Sigmoid colon (tissue), 7 donors: Measurements from ENCODE around the gene MMD. TPM values are rescaled to one million over a fixed set of nuclear protein-coding genes. Genes with fewer than 3 reads are reported as not detected.

Experiments
- DNase-seq: peaks from one replicate; pipeline ENCODE4 v3.0.0-alpha.2; 2019
- H3K27ac ChIP-seq, 4 donors: fragments of 200-600 bp; sonication (generic); one replicate each; pipeline ENCODE4 v1.5.1; 2016 to 2019; ENCODE audit warnings: mild to moderate bottlenecking in 1 of 4
- H3K27me3 ChIP-seq, 3 donors: fragments of 200-600 bp; sonication (generic); one replicate each; pipeline ENCODE4 v1.5.1; 2019; ENCODE audit warnings: mild to moderate bottlenecking in 1 of 3
- H3K36me3 ChIP-seq, 4 donors: fragments of 200-600 bp; sonication (generic); one replicate each; pipeline ENCODE4 v1.5.1; 2016 to 2019
- H3K4me1 ChIP-seq, 4 donors: fragments of 200-600 bp; sonication (generic); one replicate each; pipeline ENCODE4 v1.5.1; 2017 to 2019
- H3K4me3 ChIP-seq, 4 donors: fragments of 200-600 bp; sonication (generic); one replicate each; pipeline ENCODE4 v1.5.1; 2017 to 2019; ENCODE audit warnings: mild to moderate bottlenecking in 2 of 4, moderate library complexity in 1 of 4
- H3K9me3 ChIP-seq, 4 donors: fragments of 200-600 bp in 3 of 4; sonication (generic) in 3 of 4; one replicate each; pipeline versions ENCODE4 v1.5.1 to v1.6.1; 2013 to 2019
- EP300 ChIP-seq, 4 donors: sonication (generic); formaldehyde crosslinking; IDR thresholded peaks; one replicate each; pipeline ENCODE4 v1.6.1; 2017; ENCODE audit warnings: antibody characterized with exemption in 4 of 4
- POLR2A ChIP-seq, 2 donors: fragments of 450-650 bp; IDR thresholded peaks; one replicate each; pipeline ENCODE4 v1.6.1; 2016; ENCODE audit warnings: antibody characterized with exemption in 2 of 2, mild to moderate bottlenecking in 2 of 2, moderate library complexity in 2 of 2
- POLR2AphosphoS5 ChIP-seq, 4 donors: sonication (generic); formaldehyde crosslinking; IDR thresholded peaks; one replicate each; pipeline ENCODE4 v1.6.1; 2017; ENCODE audit warnings: antibody characterized with exemption in 4 of 4
- WGBS, 2 donors: extraction: QIAGEN DNeasy Blood & Tissue Kit; methylation state at CpG; one replicate each; pipeline ENCODE4 v1.1.7; 2013; 5-methylcytosine and 5-hydroxymethylcytosine counted together
- intact Hi-C: fragments of 100-400 bp; cut with DNase I; formaldehyde crosslinking; loops from one replicate; pipeline ENCODE4 v1.15.1; 2023
- polyA plus RNA-seq, 3 donors: library from polyadenylated mRNA; stranded (reverse); fragments of 200-250 nt; gene quantifications; one replicate each; pipeline ENCODE4 v1.2.3, GENCODE V29; 2013
- total RNA-seq, 4 donors: library from RNA; depleted of rRNA; stranded (reverse); fragments of >200 nt; gene quantifications; one replicate each; pipeline ENCODE4 v1.1.0, GENCODE V29; 2016
- TF ChIP-seq, protein P1 (sequence below), 4 experiments: fragments of 450-650 bp in 3 of 4; fragments of 200-600 bp in 1 of 4; IDR thresholded peaks; one replicate each; pipeline ENCODE4 v1.5.1; 2016 to 2019; ENCODE audit warnings: antibody characterized with exemption in 4 of 4, mild to moderate bottlenecking in 3 of 4, moderate library complexity in 2 of 4
- donor health status: healthy with polysubstance abuse.
- donor health status: Bipolar disorder and iron deficiency.
- donor health status: healthy.

MMD gene
- total and polyA plus RNA-seq, 7 donors, result 12.0 to 51.3 (median 26.9) TPM

DNA sequence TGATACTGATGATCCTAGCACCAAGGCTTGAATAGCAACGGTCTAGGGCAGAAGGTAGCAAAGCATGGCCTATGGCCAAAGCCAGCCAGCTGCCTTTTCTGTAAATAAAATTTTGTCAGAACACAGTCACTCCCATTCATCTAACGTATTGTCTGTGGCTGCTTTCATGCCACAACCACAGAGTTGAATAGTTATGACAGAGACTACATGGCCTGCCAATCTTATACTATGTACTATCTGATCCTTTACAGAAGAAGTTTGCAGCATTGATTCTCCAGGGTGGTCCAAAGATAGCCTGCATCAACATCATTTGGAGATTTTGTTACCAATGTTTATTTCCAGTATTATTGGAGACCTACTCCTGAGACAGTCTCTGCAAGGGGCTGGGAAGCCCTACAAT, 19.9 kb upstream of the MMD start:
- Histone ChIP-seq H3K9me3 (no peaks in the 10 kb centered on the region), H3K4me3 (no peak overlapping the region), H3K27ac (peak overlapping the region; percentile 78 to 92 (median 86)), H3K4me1 (peaks cover 0 to 65% (median 64%) of the 10 kb centered on the region in 4 donors), H3K27me3 (no peaks in the 10 kb centered on the region), H3K36me3 (no peaks in the 10 kb centered on the region)
- intact Hi-C loops, result no loop called here
- TF ChIP-seq, protein P1, sequence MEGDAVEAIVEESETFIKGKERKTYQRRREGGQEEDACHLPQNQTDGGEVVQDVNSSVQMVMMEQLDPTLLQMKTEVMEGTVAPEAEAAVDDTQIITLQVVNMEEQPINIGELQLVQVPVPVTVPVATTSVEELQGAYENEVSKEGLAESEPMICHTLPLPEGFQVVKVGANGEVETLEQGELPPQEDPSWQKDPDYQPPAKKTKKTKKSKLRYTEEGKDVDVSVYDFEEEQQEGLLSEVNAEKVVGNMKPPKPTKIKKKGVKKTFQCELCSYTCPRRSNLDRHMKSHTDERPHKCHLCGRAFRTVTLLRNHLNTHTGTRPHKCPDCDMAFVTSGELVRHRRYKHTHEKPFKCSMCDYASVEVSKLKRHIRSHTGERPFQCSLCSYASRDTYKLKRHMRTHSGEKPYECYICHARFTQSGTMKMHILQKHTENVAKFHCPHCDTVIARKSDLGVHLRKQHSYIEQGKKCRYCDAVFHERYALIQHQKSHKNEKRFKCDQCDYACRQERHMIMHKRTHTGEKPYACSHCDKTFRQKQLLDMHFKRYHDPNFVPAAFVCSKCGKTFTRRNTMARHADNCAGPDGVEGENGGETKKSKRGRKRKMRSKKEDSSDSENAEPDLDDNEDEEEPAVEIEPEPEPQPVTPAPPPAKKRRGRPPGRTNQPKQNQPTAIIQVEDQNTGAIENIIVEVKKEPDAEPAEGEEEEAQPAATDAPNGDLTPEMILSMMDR (IDR thresholded peaks at IDR 0.05), result no peak
- TF ChIP-seq EP300 (IDR thresholded peaks at IDR 0.05) (no peak), POLR2AphosphoS5 (IDR thresholded peaks at IDR 0.05) (no peak), POLR2A (IDR thresholded peaks at IDR 0.05) (no peak)
- 10 to 36% methylated on average over 2 of the region's 2 CpGs for WGBS, 2 donors
- DNase-seq, result no peak

DNA sequence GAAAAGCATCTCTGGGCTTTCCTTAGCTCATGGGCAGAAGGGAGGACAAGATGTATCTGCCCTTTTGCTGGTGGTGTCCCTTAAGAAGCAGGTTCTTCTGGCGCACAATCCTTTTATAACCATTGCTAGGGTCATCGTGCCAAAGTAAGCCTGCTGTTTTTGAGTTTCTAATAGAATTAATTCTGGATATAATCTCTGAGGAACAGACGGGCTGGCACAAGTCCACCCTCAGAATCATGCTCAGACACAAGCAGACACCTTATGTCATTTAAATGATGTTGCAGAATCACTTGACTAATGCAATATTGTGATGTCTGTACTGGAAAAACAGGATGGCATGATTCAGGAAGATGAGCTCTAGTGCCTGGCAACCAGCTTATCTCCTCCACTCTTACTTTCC, 18.8 kb upstream of the MMD start:
- DNase-seq, result no peak
- H3K27me3 ChIP-seq, result no peaks in the 10 kb centered on the region
- no peak overlapping the region for H3K4me3 ChIP-seq
- H3K9me3 ChIP-seq, result no peaks in the 10 kb centered on the region
- no peak for TF ChIP-seq EP300 (IDR thresholded peaks at IDR 0.05)
- TF ChIP-seq, protein P1 (IDR thresholded peaks at IDR 0.05), result no peak
- no peak for TF ChIP-seq POLR2AphosphoS5 (IDR thresholded peaks at IDR 0.05)
- TF ChIP-seq POLR2A (IDR thresholded peaks at IDR 0.05), result no peak
- intact Hi-C loops, result no loop called here
- no peaks in the 10 kb centered on the region for H3K36me3 ChIP-seq
- WGBS, 2 donors, result 79 to 85% methylated on average over 3 of the region's 3 CpGs
- peak overlapping the region; percentile 78 to 92 (median 86) for H3K27ac ChIP-seq
- peaks cover 0 to 55% (median 54%) of the 10 kb centered on the region in 4 donors for H3K4me1 ChIP-seq

DNA sequence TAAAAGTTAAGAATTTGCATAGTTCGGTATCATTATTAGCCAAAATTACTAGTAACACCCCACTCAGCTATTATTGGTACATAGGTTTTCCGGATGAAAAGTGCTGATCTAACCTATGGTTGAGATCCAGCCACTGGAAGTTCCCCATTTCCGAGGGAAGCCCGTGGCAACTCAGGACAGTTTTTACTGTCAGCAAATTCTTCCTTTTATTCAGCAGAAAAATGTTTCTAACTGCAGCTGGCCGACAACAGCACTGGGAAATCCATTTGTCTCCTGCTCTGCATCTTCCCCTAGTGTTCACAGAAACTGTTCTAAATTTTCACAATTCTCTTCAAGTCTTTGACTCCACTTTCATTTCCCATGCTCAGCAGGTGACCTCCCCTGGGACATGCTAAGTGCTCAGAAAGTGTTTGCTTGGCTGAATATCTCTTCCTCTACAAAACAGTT, 15.5 kb upstream of the MMD start:
- H3K27ac ChIP-seq, result peak overlapping the region in 2 of 4 donors; percentile 6 to 42
- H3K4me3 ChIP-seq, result no peak overlapping the region
- no peak for DNase-seq
- peaks cover 0 to 43% (median 42%) of the 10 kb centered on the region in 4 donors for H3K4me1 ChIP-seq
- intact Hi-C loops, result loop anchor here (5.0 kb wide), 1 partner anchor 285 kb away; the partner anchor contains the start of gene TMEM100
- no peaks in the 10 kb centered on the region for H3K27me3 ChIP-seq
- TF ChIP-seq EP300 (IDR thresholded peaks at IDR 0.05) (no peak), POLR2A (IDR thresholded peaks at IDR 0.05) (no peak), POLR2AphosphoS5 (IDR thresholded peaks at IDR 0.05) (no peak)
- TF ChIP-seq, protein P1 (IDR thresholded peaks at IDR 0.05), result no peak
- no peaks in the 10 kb centered on the region for H3K36me3 ChIP-seq
- no peaks in the 10 kb centered on the region for H3K9me3 ChIP-seq
- WGBS, 2 donors, result 42 to 78% methylated on average over 5 of the region's 5 CpGs

DNA sequence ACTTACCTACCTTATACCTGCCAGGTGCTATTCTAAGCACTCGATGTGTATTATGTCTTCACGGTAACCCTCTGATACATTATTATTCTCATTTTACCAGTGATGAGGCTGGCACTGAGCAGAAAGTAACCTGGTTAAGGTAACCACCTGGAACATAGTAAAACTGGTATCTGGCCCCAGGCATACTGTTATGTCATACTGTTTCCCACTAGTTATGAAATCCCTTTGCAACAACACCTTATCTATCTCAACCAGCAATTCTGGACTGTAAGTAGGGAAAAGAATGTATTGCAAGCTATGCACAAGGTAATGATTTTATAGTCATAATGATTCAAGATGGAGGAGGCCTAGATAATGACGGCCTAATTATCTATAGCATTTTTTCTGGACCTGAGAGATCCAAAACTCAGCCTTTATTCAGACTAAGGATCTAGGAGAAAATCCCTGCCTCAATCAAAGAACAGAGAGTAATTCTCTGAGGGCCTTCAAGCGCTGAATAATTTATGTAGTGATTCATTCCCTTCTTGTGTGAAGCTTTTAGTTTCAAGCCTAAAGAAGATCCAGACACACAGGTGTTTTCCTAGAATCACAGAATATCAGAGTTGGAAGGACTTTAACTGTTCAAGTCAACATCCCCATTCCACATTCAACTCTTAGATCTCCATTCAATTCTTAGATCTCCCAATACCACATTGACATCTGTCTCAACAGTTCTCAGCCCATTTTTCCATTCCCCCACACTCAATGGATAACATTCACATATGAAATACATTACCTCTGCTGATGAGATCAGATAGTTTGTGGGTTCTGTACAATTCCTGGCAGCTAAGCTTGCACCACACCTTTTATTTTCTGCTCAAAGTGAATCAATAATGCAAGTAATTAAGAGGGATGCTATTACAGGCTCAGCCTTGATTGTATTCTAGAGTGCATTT, 14.9 kb upstream of the MMD start:
- Histone ChIP-seq H3K4me3 (no peak overlapping the region), H3K4me1 (peaks cover 0 to 38% (median 36%) of the 10 kb centered on the region in 4 donors), H3K36me3 (no peaks in the 10 kb centered on the region), H3K27ac (peak overlapping the region in 1 of 4 donors; percentile 42), H3K27me3 (no peaks in the 10 kb centered on the region), H3K9me3 (no peaks in the 10 kb centered on the region)
- intact Hi-C loops, result loop anchor here (5.0 kb wide), 1 partner anchor 286 kb away; the partner anchor contains the start of gene TMEM100
- 93% methylated on average over 4 of the region's 4 CpGs for WGBS, 2 donors
- TF ChIP-seq POLR2A (IDR thresholded peaks at IDR 0.05) (no peak), POLR2AphosphoS5 (IDR thresholded peaks at IDR 0.05) (no peak)
- no peak for DNase-seq

DNA sequence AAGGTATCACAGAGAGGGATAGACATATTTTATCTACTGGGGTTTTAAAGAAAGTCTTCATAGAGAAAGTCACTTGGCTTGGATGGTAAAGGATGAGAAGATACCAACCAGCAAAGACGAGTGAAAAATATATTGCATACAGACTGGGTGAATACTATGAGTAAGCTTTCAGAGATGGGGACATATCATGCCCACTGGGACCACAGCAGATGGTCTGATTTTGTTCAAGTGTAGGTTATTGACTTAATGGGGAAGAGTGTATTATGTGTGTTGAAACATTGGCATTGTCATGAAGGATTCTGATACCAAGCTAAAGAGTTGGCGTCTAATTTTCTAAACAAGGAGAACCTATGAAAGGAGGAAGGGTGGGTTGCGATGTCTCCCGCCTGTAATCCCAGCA, 13.8 kb upstream of the MMD start:
- intact Hi-C loops, result loop anchor here (5.0 kb wide), 1 partner anchor 287 kb away; the partner anchor contains the start of gene TMEM100
- no peak overlapping the region for H3K27ac ChIP-seq
- no peak for DNase-seq
- H3K4me3 ChIP-seq, result no peak overlapping the region
- TF ChIP-seq POLR2A (IDR thresholded peaks at IDR 0.05), result no peak
- TF ChIP-seq EP300 (IDR thresholded peaks at IDR 0.05), result no peak
- TF ChIP-seq, protein P1 (IDR thresholded peaks at IDR 0.05), result no peak
- no peak for TF ChIP-seq POLR2AphosphoS5 (IDR thresholded peaks at IDR 0.05)
- no peaks in the 10 kb centered on the region for H3K27me3 ChIP-seq
- peaks cover 0 to 33% (median 26%) of the 10 kb centered on the region in 4 donors for H3K4me1 ChIP-seq
- H3K36me3 ChIP-seq, result no peaks in the 10 kb centered on the region
- H3K9me3 ChIP-seq, result no peaks in the 10 kb centered on the region
- WGBS, 2 donors, result 68 to 81% methylated on average over 4 of the region's 4 CpGs
